ENCODE measurements around the gene RPN2.

- TF ChIP-seq EZH2phosphoT487 (IDR thresholded peaks at IDR 0.05; ENCODE audit: borderline replicate concordance, low read depth, low read length) = no peak
- TF ChIP-seq CTCF (conservative IDR thresholded peaks at IDR 0.05; ENCODE audit: low read length) = no peak
Observed at GRCh38 chr20:37236462-37236861, 57.3 kb downstream of the RPN2 start.
